Suprapubic skin (tissue), 4 donors: Measurements from ENCODE around the gene SLC37A1. TPM values are rescaled to one million over a fixed set of nuclear protein-coding genes. Genes with fewer than 3 reads are reported as not detected.
A peak's percentile ranks its signal among the peaks of the same experiment; 100 is the strongest.

Experiments
- DNase-seq, 2 donors: peaks; one replicate each; pipeline ENCODE4 v3.0.0-alpha.2; 2019; ENCODE audit warnings: low spot score in 2 of 2
- H3K27ac ChIP-seq: fragments of 200-600 bp; sonication (generic); one replicate; pipeline ENCODE4 v1.5.1; 2019
- H3K27me3 ChIP-seq: fragments of 200-600 bp; sonication (generic); one replicate; pipeline ENCODE4 v1.5.1; 2019
- H3K36me3 ChIP-seq: fragments of 200-600 bp; sonication (generic); one replicate; pipeline ENCODE4 v1.5.1; 2019
- H3K4me1 ChIP-seq: fragments of 200-600 bp; sonication (generic); one replicate; pipeline ENCODE4 v1.5.1; 2019
- H3K4me3 ChIP-seq: fragments of 200-600 bp; sonication (generic); one replicate; pipeline ENCODE4 v1.5.1; 2019; ENCODE audit warnings: mild to moderate bottlenecking
- H3K9me3 ChIP-seq: fragments of 200-600 bp; sonication (generic); one replicate; pipeline ENCODE4 v1.5.1; 2019
- CTCF ChIP-seq, 2 donors: fragments of 200-600 bp in 1 of 2; fragments of 450-650 bp in 1 of 2; sonication (generic) in 1 of 2; IDR thresholded peaks; one replicate each; pipeline ENCODE4 v1.5.1; 2016 to 2019; ENCODE audit warnings: antibody characterized with exemption in 2 of 2, mild to moderate bottlenecking in 1 of 2, moderate library complexity in 1 of 2
- EP300 ChIP-seq: sonication (generic); formaldehyde crosslinking; IDR thresholded peaks from one replicate; pipeline ENCODE4 v1.6.1; 2017; ENCODE audit warnings: antibody characterized with exemption
- POLR2A ChIP-seq, 2 donors: fragments of 450-650 bp; IDR thresholded peaks; one replicate each; pipeline ENCODE4 v1.6.1; 2017; ENCODE audit warnings: antibody characterized with exemption in 2 of 2, mild to moderate bottlenecking in 2 of 2, moderate library complexity in 2 of 2
- POLR2AphosphoS5 ChIP-seq, 3 donors: sonication (generic); formaldehyde crosslinking; IDR thresholded peaks; one replicate each; pipeline ENCODE4 v1.6.1; 2017; ENCODE audit warnings: antibody characterized with exemption in 3 of 3
- WGBS: methylation state at CpG from one replicate; pipeline ENCODE4 v1.1.5; 2018; 5-methylcytosine and 5-hydroxymethylcytosine counted together
- total RNA-seq, 4 donors: library from RNA; depleted of rRNA; stranded (reverse); fragments of >200 nt; gene quantifications; one replicate each; pipeline ENCODE4 v1.1.0, GENCODE V29; 2016

Gene SLC37A1
- total RNA-seq, 4 donors from 2014 or later, result 10.2 to 23.1 (median 19.6) TPM

- peak; percentile 33 to 37 for DNase-seq
- WGBS, result 80% methylated on average over 11 of the region's 13 CpGs
- H3K4me3 ChIP-seq, result no peak overlapping the region
- peak overlapping the region; percentile 1 for H3K27ac ChIP-seq
- peaks cover 17% of the 10 kb centered on the region for H3K4me1 ChIP-seq
- H3K9me3 ChIP-seq, result no peaks in the 10 kb centered on the region
- H3K36me3 ChIP-seq, result no peaks in the 10 kb centered on the region
- no peak for TF ChIP-seq CTCF (IDR thresholded peaks at IDR 0.05)
- no peak for TF ChIP-seq EP300
- no peak for TF ChIP-seq POLR2AphosphoS5 (IDR thresholded peaks at IDR 0.05)
- TF ChIP-seq POLR2A (IDR thresholded peaks at IDR 0.05), result no peak
- H3K27me3 ChIP-seq, result no peaks in the 10 kb centered on the region
Measured at GRCh38 chr21:42527489-42528158, 14.0 kb downstream of the SLC37A1 start.

- no peaks in the 10 kb centered on the region for H3K27me3 ChIP-seq
- no peaks in the 10 kb centered on the region for H3K36me3 ChIP-seq
- no peak for TF ChIP-seq POLR2A (IDR thresholded peaks at IDR 0.05)
- TF ChIP-seq CTCF (IDR thresholded peaks at IDR 0.05), result no peak
- no peak for TF ChIP-seq POLR2AphosphoS5 (IDR thresholded peaks at IDR 0.05)
- TF ChIP-seq EP300, result no peak
- WGBS, result 88% methylated on average over 5 of the region's 5 CpGs
- peaks cover 18% of the 10 kb centered on the region for H3K4me1 ChIP-seq
- no peak overlapping the region for H3K4me3 ChIP-seq
- no peak overlapping the region for H3K27ac ChIP-seq
- no peaks in the 10 kb centered on the region for H3K9me3 ChIP-seq
- peak; percentile 6 to 34 for DNase-seq
Measured at GRCh38 chr21:42530167-42530518, 16.5 kb downstream of the SLC37A1 start.

GRCh38 chr21:42531771-42532170, 18.1 kb downstream of the SLC37A1 start:
- Histone ChIP-seq H3K27ac (no peak overlapping the region), H3K4me3 (no peak overlapping the region), H3K4me1 (peaks cover 15% of the 10 kb centered on the region), H3K9me3 (no peaks in the 10 kb centered on the region), H3K36me3 (peaks cover 2% of the 10 kb centered on the region), H3K27me3 (no peaks in the 10 kb centered on the region)
- TF ChIP-seq POLR2A (IDR thresholded peaks at IDR 0.05) (no peak), EP300 (no peak), CTCF (IDR thresholded peaks at IDR 0.05) (no peak), POLR2AphosphoS5 (IDR thresholded peaks at IDR 0.05) (no peak)
- DNase-seq, result peak; percentile 31 to 47
- WGBS, result 89% methylated on average over 8 of the region's 8 CpGs

GRCh38 chr21:42532466-42533181, 19.0 kb downstream of the SLC37A1 start:
- Histone ChIP-seq H3K4me3 (no peak overlapping the region), H3K9me3 (no peaks in the 10 kb centered on the region), H3K36me3 (peaks cover 2% of the 10 kb centered on the region), H3K27ac (no peak overlapping the region), H3K4me1 (peaks cover 10% of the 10 kb centered on the region), H3K27me3 (no peaks in the 10 kb centered on the region)
- DNase-seq, result peak; percentile 75 to 78
- TF ChIP-seq CTCF (IDR thresholded peaks at IDR 0.05), result no peak
- TF ChIP-seq POLR2AphosphoS5 (IDR thresholded peaks at IDR 0.05), result peak in 1 of 3 donors; percentile 34
- 66% methylated on average over 17 of the region's 18 CpGs for WGBS

- Histone ChIP-seq H3K27ac (no peak overlapping the region), H3K27me3 (no peaks in the 10 kb centered on the region), H3K4me3 (no peak overlapping the region), H3K36me3 (peaks cover 2% of the 10 kb centered on the region), H3K4me1 (peaks cover 10% of the 10 kb centered on the region), H3K9me3 (no peaks in the 10 kb centered on the region)
- TF ChIP-seq POLR2A (IDR thresholded peaks at IDR 0.05) (no peak), EP300 (no peak), POLR2AphosphoS5 (IDR thresholded peaks at IDR 0.05) (no peak), CTCF (IDR thresholded peaks at IDR 0.05) (no peak)
- 95% methylated on average over 12 of the region's 13 CpGs for WGBS
- peak; percentile 46 to 65 for DNase-seq
Measured at GRCh38 chr21:42533306-42533962, 19.8 kb downstream of the SLC37A1 start.
